Mesenteric fat pad (tissue), 1 donor: ENCODE data around the gene BAHCC1. TPM values are rescaled to one million over a fixed set of nuclear protein-coding genes. Genes with fewer than 3 reads are reported as not detected.
"Not testable (repeated sequence)": the region's sequence is repeated elsewhere in the genome, so short reads cannot be mapped to it uniquely, and the experiment has no call there.

Experiments used
- DNase-seq: peaks from one replicate; pipeline ENCODE4 v3.0.0-alpha.2; 2020; ENCODE audit warnings: low spot score
- total RNA-seq: library from RNA; stranded (reverse); fragmentation: NEBNext Ultra II Directional; extraction: Animal tissue kit (Norgen Biotek cat#: 25700); gene quantifications from one replicate; pipeline ENCODE4 v1.2.1, GENCODE V29; 2021
- donor health status: DM: yes; HTN: yes; CAD: no.

The BAHCC1 gene
- total RNA-seq, 1 donor from 2014 or later = 11.0 TPM

DNA sequence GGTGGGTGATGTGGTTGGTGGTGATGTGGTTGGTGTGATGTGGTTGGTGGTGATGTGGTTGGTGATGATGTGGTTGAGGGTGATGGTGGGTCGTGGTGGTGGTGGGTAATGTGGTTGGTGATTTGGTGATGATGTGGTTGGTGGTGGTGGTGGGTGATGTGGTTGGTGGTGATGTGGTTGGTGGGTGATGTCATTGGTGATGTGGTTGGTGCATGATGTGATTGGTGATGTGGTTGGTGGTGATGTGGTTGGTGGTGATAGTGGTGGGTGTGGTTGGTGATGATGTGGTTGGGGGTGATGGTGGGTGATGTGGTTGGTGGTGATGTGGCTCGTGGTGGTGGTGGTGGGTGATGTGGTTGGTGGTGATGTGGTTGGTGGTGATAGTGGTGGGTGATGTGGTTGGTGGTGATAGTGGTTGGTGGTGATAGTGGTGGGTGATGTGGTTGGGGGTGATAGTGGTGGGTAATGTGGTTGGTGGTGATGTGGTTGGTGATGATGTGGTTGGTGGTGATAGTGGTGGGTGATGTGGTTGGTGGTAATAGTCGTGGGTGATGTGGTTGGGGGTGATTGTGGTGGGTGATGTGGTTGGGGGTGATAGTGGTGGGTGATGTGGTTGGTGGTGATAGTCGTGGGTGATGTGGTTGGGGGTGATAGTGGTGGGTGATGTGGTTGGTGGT, 30.6 kb downstream of the BAHCC1 start:
- DNase-seq = not testable (repeated sequence)

GRCh38 chr17:81426393-81427172, 31.3 kb downstream of the BAHCC1 start:
- no peak for DNase-seq

GRCh38 chr17:81427173-81428120, 32.2 kb downstream of the BAHCC1 start:
- DNase-seq = no peak

- no peak for DNase-seq
Observed at GRCh38 chr17:81428121-81428515, 32.9 kb downstream of the BAHCC1 start.

GRCh38 chr17:81428516-81428915, 33.3 kb downstream of the BAHCC1 start:
- DNase-seq = no peak

- DNase-seq = no peak
Observed at GRCh38 chr17:81428948-81429774, 33.9 kb downstream of the BAHCC1 start.

GRCh38 chr17:81429821-81430551, 34.7 kb downstream of the BAHCC1 start:
- no peak for DNase-seq

DNA sequence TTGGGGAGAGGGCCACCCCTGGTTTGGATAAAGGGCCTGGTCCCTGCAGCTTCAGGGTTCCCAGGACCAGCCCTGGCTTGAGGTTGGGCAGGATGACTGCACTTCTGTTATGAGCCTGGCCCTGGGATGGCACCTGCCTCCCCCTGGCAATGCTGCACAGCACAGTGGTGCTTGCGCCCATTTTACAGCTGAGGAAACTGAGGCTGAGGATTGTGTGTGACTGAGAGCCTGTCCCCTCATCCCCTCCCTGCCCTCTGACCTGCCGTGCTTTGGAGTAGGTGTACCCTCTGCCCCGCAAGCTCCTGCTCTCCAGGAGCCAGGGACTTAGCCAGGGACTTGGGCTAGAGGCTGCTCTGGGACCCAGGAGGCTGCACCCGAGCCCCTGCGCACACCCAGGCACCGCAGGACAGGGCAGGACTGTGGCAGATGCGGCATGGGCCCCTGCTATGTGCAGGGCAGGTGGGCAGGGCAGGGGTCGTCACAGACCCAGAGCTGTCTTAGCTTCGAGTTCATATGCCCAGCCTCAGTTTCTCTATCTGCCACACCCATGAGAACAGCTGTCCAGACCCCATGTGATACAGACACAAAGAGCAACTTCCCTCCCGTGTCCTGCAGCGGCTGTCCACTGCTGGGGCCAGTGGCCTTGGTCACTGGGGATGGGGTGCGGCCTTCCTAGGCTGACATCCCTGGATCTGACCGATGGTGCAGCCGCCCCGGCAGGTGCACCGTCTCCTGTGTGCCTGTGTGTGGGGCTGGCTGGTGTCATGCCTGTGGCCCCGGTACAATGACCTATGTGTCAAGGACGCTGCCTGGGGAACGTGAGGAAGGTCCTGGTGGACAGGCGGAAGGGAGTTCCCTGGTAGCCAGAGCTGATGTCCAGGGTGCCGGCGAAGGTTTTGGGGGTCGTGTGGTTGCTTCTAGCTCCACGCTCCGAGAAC, 36.6 kb downstream of the BAHCC1 start:
- DNase-seq = no peak

- no peak for DNase-seq
Observed at GRCh38 chr17:81432941-81433340, 37.7 kb downstream of the BAHCC1 start.

DNA sequence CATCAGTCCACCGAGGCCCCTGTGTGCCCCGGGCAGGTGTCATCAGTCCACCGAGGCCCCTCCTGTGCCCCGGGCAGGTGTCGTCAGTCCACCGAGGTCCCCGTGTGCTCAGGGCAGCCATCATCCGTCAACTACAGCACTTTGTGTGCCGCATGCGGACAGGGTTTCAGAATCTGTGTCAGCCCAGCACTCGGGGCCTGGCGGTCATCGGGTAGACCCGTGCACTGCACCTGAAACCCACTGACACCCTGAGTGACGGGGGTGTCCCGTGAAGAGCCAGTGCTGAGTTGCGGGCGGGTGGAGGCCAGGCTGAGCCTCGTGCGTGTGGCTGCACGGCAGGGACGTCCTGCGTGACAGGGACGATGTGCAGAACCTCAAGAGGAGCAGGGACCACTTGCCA, 38.4 kb downstream of the BAHCC1 start:
- DNase-seq = no peak

GRCh38 chr17:81434072-81434471, 38.8 kb downstream of the BAHCC1 start:
- no peak for DNase-seq

DNA sequence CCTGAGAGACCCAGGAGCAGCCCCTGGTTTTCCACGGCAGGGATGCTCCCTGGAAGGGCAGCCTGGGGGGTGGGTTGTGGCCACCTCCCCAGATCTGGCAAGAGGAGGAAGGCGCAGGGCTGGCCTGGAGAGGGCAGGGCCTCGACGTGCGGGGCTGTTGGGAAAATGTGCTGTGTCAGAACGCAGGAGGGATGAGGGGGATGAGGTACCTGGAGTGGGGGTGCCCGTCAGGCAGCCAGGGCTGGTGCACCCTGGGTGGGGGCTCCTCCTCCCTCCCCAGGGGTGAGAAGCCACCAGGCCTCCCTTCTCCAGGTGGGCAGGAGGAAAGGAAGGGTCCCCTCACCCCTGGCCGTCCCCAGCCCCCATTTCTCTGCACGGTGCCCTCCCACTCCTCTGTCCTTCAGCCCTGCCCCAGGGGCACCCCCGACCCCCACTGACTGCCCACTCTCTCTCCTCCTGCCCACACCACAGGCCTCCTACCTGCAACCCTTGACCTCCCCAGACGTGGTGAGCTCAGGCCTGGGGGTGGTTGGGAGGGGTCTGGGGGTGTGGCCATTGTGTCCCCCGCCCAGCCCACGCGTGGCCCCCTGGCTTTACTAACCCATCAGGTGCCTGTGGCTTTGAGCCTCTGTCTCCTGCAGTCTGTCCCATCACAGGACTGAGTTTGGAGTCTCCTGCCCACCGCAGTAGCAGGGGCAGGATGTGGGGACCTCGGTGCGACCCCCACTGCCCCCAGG, 39.6 kb downstream of the BAHCC1 start:
- DNase-seq = no peak

GRCh38 chr17:81435652-81436293, 40.5 kb downstream of the BAHCC1 start:
- DNase-seq = no peak

- DNase-seq = no peak
Observed at GRCh38 chr17:81436294-81436849, 41.1 kb downstream of the BAHCC1 start.

DNA sequence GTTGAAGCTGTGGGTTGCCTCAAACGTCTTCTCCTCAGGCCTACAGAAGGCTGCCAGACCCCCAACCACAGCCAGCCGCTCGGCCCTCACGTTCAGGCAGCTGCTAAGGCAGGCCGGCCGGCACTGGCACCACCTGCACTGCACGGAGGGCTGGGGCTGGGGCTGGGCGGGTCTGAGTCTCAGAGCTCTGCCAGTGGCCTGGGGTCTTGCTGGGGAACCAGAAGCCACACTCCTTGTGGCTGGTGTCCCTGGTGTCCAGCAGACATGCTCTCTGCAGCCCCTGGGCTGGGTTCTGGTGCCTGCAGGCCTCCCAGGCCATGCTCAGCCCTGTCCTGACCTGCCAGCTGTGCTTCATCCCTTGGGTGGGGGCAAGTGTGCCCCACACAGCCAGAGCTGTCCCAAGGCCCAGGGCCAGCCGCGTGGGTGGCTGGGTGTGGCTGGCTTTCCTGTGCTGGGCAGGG, 42.0 kb downstream of the BAHCC1 start:
- no peak for DNase-seq

- no peak for DNase-seq
Observed at GRCh38 chr17:81438007-81438659, 42.9 kb downstream of the BAHCC1 start.

GRCh38 chr17:81438688-81439087, 43.4 kb downstream of the BAHCC1 start:
- DNase-seq = no peak
